Right atrium auricular region (tissue), 2 donors: ENCODE measurements around the gene TM9SF4. TPM values are rescaled to one million over a fixed set of nuclear protein-coding genes. Genes with fewer than 3 reads are reported as not detected.

ENCODE experiments used
- DNase-seq: peaks from one replicate; pipeline ENCODE4 v3.0.0-alpha.2; 2019; ENCODE audit warnings: low spot score
- H3K27ac ChIP-seq, 2 donors: fragments of 200-600 bp; sonication (generic); 1 replicate in 1 of 2; 2 replicates in 1 of 2; pipeline ENCODE4 v1.5.1; 2016 to 2019
- H3K27me3 ChIP-seq, 2 donors: fragments of 200-600 bp; sonication (generic); one replicate each; pipeline versions ENCODE4 v1.5.1 to v1.6.0; 2017 to 2019
- H3K36me3 ChIP-seq: fragments of 200-600 bp; sonication (generic); one replicate; pipeline ENCODE4 v1.5.1; 2016
- H3K4me1 ChIP-seq, 2 donors: fragments of 200-600 bp; sonication (generic); one replicate each; pipeline versions ENCODE4 v1.5.1 to v1.6.0; 2017 to 2019
- H3K4me3 ChIP-seq, 2 donors: fragments of 200-600 bp; sonication (generic); 1 replicate in 1 of 2; 2 replicates in 1 of 2; pipeline ENCODE4 v1.5.1; 2017 to 2019; ENCODE audit warnings: mild to moderate bottlenecking in 1 of 2, moderate library complexity in 1 of 2
- H3K9me3 ChIP-seq, 2 donors: fragments of 200-600 bp; sonication (generic); one replicate each; pipeline ENCODE4 v1.5.1; 2019
- CTCF ChIP-seq, 2 donors: fragments of 200-600 bp; sonication (generic); IDR thresholded peaks; one replicate each; pipeline ENCODE4 v1.5.1; 2019; ENCODE audit warnings: antibody characterized with exemption in 2 of 2
- total RNA-seq, 2 donors: library from RNA; depleted of rRNA; stranded (reverse); fragments of >200 nt; gene quantifications; one replicate each; pipeline ENCODE4 v1.1.0, GENCODE V29; 2016

TM9SF4 gene
- total RNA-seq, 2 donors from 2014 or later = 28.5 to 30.6 TPM

GRCh38 chr20:32201296-32201976 is 91.9 kb downstream of the TM9SF4 start:
- H3K27ac ChIP-seq = peak overlapping the region; percentile 41 to 87
- H3K4me1 ChIP-seq = peaks cover 0 to 53% of the 10 kb centered on the region in 2 donors
- H3K27me3 ChIP-seq = no peaks in the 10 kb centered on the region
- DNase-seq = no peak
- H3K4me3 ChIP-seq = no peak overlapping the region
- no peak for TF ChIP-seq CTCF (IDR thresholded peaks at IDR 0.05)
- no peaks in the 10 kb centered on the region for H3K9me3 ChIP-seq
- H3K36me3 ChIP-seq = peaks cover 52% of the 10 kb centered on the region

GRCh38 chr20:32201977-32202363 is 92.5 kb downstream of the TM9SF4 start:
- Histone ChIP-seq H3K36me3 (peaks cover 47% of the 10 kb centered on the region), H3K27ac (peak overlapping the region; percentile 41 to 87), H3K4me1 (peaks cover 0 to 59% of the 10 kb centered on the region in 2 donors), H3K4me3 (no peak overlapping the region), H3K9me3 (no peaks in the 10 kb centered on the region), H3K27me3 (no peaks in the 10 kb centered on the region)
- DNase-seq = no peak
- TF ChIP-seq CTCF (IDR thresholded peaks at IDR 0.05) = no peak

- H3K9me3 ChIP-seq = no peaks in the 10 kb centered on the region
- no peak overlapping the region for H3K4me3 ChIP-seq
- peak overlapping the region; percentile 87 to 90 for H3K27ac ChIP-seq
- no peak for TF ChIP-seq CTCF (IDR thresholded peaks at IDR 0.05)
- no peaks in the 10 kb centered on the region for H3K27me3 ChIP-seq
- peaks cover 32% of the 10 kb centered on the region for H3K36me3 ChIP-seq
- H3K4me1 ChIP-seq = peaks cover 0 to 59% of the 10 kb centered on the region in 2 donors
- DNase-seq = no peak
Measured at GRCh38 chr20:32203356-32204204, 94.1 kb downstream of the TM9SF4 start.

- Histone ChIP-seq H3K36me3 (peaks cover 24% of the 10 kb centered on the region), H3K4me3 (peak overlapping the region in 1 of 2 donors; percentile 87), H3K4me1 (peaks cover 0 to 59% of the 10 kb centered on the region in 2 donors), H3K9me3 (no peaks in the 10 kb centered on the region), H3K27ac (peak overlapping the region; percentile 87 to 90), H3K27me3 (no peaks in the 10 kb centered on the region)
- no peak for TF ChIP-seq CTCF (IDR thresholded peaks at IDR 0.05)
- no peak for DNase-seq
Measured at GRCh38 chr20:32204205-32205109, 94.9 kb downstream of the TM9SF4 start.

- no peak for TF ChIP-seq CTCF (IDR thresholded peaks at IDR 0.05)
- Histone ChIP-seq H3K27me3 (no peaks in the 10 kb centered on the region), H3K36me3 (peaks cover 15% of the 10 kb centered on the region), H3K4me1 (peaks cover 0 to 59% of the 10 kb centered on the region in 2 donors), H3K4me3 (peak overlapping the region; percentile 0 to 87), H3K27ac (peak overlapping the region; percentile 87 to 90), H3K9me3 (no peaks in the 10 kb centered on the region)
- no peak for DNase-seq
Measured at GRCh38 chr20:32205110-32205842, 95.8 kb downstream of the TM9SF4 start.
